ENCODE data around the gene COL10A1. TPM values are rescaled to one million over a fixed set of nuclear protein-coding genes. Genes with fewer than 3 reads are reported as not detected.
"Not testable (repeated sequence)": the region's sequence is repeated elsewhere in the genome, so short reads cannot be mapped to it uniquely, and the experiment has no call there.

The COL10A1 gene
- total RNA-seq, 1 experiment from 2014 or later: not detected

DNA sequence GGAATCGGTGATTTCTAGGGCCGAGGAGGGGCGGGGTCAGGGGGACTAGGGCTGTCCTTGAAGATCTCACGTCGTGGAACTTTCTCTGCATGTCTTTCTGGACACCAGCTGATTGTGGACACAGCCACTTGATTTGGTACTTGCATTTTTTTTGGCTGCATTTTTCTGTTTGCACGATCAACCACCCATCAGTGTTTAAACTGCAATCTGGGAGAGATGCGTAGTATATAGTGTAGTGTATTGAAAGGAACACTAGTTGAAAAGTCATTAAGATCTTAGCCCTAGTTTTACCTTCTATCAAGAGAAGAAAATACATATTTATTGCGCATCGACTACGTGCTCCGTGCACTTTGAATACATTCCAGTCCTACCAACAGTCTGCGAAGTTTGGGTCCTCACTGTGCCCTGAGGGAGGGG, 24.6 kb downstream of the COL10A1 start:
- H3K27ac Mint-ChIP-seq (ENCODE audit: unreplicated experiment): peak overlapping the region; percentile 72
- H3K36me3 Mint-ChIP-seq (ENCODE audit: insufficient read depth, unreplicated experiment): peaks cover 32% of the 10 kb centered on the region
- peak overlapping the region; percentile 92 for H3K4me3 Mint-ChIP-seq (ENCODE audit: low read depth, unreplicated experiment)
- BruUV-seq (replicated peaks): no TSS peak
- no peaks in the 10 kb centered on the region for H3K9me3 Mint-ChIP-seq (ENCODE audit: low read depth, unreplicated experiment)
- no peaks in the 10 kb centered on the region for H3K27me3 Mint-ChIP-seq (ENCODE audit: unreplicated experiment)
- intact Hi-C loops (cut with micrococcal nuclease; ENCODE audit: unreplicated experiment): loop anchor here (1.0 kb wide), 1 partner anchor 90 kb away; no protein-coding TSS in a partner anchor
- TF ChIP-seq, protein P1, sequence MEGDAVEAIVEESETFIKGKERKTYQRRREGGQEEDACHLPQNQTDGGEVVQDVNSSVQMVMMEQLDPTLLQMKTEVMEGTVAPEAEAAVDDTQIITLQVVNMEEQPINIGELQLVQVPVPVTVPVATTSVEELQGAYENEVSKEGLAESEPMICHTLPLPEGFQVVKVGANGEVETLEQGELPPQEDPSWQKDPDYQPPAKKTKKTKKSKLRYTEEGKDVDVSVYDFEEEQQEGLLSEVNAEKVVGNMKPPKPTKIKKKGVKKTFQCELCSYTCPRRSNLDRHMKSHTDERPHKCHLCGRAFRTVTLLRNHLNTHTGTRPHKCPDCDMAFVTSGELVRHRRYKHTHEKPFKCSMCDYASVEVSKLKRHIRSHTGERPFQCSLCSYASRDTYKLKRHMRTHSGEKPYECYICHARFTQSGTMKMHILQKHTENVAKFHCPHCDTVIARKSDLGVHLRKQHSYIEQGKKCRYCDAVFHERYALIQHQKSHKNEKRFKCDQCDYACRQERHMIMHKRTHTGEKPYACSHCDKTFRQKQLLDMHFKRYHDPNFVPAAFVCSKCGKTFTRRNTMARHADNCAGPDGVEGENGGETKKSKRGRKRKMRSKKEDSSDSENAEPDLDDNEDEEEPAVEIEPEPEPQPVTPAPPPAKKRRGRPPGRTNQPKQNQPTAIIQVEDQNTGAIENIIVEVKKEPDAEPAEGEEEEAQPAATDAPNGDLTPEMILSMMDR (IDR thresholded peaks at IDR 0.05; ENCODE audit: unreplicated experiment): no peak
- H3K4me1 Mint-ChIP-seq (ENCODE audit: low read depth, unreplicated experiment): peaks cover 65% of the 10 kb centered on the region
- no peak for DNase-seq
- CTCF ChIA-PET: interaction anchor here (0.6 to 2.2 kb wide), 3 partner anchors 11 to 1429 kb away, joined by 3 to 21 read pairs (median 3); no protein-coding TSS in a partner anchor

DNA sequence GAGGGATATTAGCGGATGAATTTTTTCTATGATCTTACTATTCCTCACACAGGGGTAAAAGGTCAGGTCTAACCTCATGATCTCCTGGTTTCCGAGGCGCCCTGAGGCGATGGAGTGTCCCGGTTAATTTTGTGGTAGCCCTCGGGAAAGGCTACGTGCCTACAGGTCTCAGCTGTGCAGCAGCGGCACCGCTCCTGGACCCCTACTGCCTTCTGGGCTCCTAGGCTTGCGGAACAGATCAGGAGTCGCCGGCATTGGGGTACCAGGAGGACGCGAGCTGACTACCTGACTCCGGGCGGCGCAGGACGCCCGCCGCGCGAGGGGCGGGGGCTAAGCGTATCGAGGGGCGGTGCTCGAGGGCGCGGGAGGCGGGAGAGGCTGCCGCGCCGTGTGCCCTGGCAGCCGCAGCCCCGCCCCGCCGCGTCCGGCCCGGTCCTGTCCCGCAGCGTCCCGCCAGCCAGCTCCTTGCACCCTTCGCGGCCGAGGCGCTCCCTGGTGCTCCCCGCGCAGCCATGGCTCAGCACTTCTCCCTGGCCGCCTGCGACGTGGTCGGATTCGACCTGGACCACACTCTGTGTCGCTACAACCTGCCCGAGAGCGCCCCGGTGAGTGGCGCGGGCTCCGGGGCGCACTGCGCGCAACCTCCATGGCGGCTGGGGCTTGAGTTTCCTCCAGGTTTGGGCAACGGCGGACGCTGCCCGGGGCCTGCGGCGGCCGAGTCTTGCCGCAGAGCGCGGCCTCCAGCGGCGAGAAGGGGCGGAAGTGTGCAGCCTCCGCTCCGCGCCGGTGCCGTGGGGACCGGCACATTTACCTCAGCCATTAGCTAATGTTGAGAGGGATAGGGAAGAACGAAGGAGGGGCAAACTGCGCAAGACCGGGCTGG, 25.3 kb downstream of the COL10A1 start, which contains the start of gene NT5DC1:
Gene NT5DC1, plus strand, starts transcription at position 435 of the 883 bp plus-strand sequence. Its CDS starts 78 bp downstream, at position 513.
- Mint-ChIP-seq H3K9me3 (ENCODE audit: low read depth, unreplicated experiment) (peaks cover 4% of the 10 kb centered on the region), H3K4me3 (ENCODE audit: low read depth, unreplicated experiment) (peak within 1 kb of the TSS; percentile 92), H3K4me1 (ENCODE audit: low read depth, unreplicated experiment) (peaks cover 59% of the 10 kb centered on the region), H3K36me3 (ENCODE audit: insufficient read depth, unreplicated experiment) (peaks cover 32% of the 10 kb centered on the region), H3K27ac (ENCODE audit: unreplicated experiment) (peak within 1 kb of the TSS; percentile 72), H3K27me3 (ENCODE audit: unreplicated experiment) (no peaks in the 10 kb centered on the region)
- intact Hi-C loops (cut with micrococcal nuclease; ENCODE audit: unreplicated experiment): loop anchor here (1.0 kb wide), 1 partner anchor 89 kb away; no protein-coding TSS in a partner anchor
- TF ChIP-seq, protein P1 (IDR thresholded peaks at IDR 0.05; ENCODE audit: unreplicated experiment): peak; percentile 26
- peak; percentile 91 for DNase-seq
- CTCF ChIA-PET: interaction anchor here (0.6 to 2.2 kb wide), 6 partner anchors 11 to 1429 kb away, joined by 3 to 21 read pairs (median 4); partner anchors contain the start of gene FRK
- BruUV-seq (replicated peaks): no TSS peak

DNA sequence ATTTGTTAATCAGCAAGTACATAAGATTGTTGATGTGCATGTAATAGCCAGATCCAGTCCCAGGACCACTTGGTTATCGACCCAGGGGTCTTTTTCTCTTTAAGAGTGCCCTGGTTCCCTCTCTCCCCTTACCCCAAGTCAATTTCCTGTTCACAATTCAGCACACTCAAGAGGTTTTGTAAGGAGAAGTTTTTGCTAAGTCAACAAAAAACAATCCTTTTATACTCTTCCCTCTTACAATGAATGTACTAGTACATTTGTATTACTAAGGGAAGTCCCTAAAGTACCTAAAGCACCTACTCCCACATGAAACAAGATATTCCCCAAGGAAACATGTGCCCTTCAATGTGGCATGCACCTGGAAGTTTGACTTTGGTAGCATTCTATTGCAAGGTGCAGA, 26.9 kb downstream of the COL10A1 start:
- TF ChIP-seq, protein P1 (IDR thresholded peaks at IDR 0.05; ENCODE audit: unreplicated experiment): no peak
- Mint-ChIP-seq H3K27ac (ENCODE audit: unreplicated experiment) (no peak overlapping the region), H3K36me3 (ENCODE audit: insufficient read depth, unreplicated experiment) (peaks cover 32% of the 10 kb centered on the region), H3K4me1 (ENCODE audit: low read depth, unreplicated experiment) (peaks cover 42% of the 10 kb centered on the region), H3K27me3 (ENCODE audit: unreplicated experiment) (no peaks in the 10 kb centered on the region), H3K9me3 (ENCODE audit: low read depth, unreplicated experiment) (peaks cover 8% of the 10 kb centered on the region), H3K4me3 (ENCODE audit: low read depth, unreplicated experiment) (no peak overlapping the region)
- no peak for DNase-seq
- BruUV-seq (replicated peaks): no TSS peak
- CTCF ChIA-PET: interaction anchor here (1.0 kb wide), 1 partner anchor 38 kb away, joined by 3 read pairs; the partner anchor contains the start of gene FRK
- intact Hi-C loops (cut with micrococcal nuclease; ENCODE audit: unreplicated experiment): loop anchor here (2.0 kb wide), 1 partner anchor 38 kb away; the partner anchor contains the start of gene FRK

DNA sequence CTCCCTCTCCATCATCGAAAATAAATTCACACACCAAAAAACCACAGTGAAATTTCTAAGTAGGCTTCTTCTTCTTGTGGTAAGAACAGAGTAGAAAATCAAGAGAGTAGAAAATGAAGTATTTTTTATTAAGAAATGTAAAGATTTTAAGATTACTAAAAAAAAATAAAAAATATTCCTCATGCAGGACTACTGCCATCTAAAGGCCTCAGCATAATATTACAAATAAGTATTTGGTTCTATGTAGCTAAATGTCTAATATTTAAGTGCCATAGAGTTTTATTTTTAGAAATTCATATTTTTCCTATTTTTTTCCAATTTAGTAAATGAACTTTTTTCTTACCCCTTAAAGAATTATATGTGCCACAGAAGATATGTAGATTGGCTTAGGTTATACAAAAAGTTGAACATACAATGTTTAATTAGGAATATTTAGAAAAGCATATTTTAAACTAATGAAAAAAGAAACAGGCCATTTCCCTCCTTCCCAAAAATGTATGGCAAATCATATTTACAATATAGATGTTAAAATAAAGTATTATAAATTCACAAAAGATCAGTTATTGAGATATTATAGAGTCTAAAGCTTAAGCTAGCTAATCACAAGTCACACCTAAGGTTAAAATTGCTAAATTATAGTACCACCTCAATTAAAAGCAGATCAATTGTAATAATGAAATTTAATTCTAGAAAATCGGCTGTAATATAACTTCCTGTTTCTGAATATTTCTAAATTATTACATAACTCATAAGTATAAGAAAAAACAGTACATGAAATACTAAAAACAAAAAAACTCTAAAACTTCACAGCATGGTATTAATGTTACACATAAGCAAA, 28.7 kb downstream of the COL10A1 start:
- CTCF ChIA-PET: interaction anchor here (0.9 to 3.0 kb wide), 7 partner anchors 10 to 88 kb away, joined by 3 to 18 read pairs (median 4); partner anchors contain the start of gene FRK
- intact Hi-C loops (cut with micrococcal nuclease; ENCODE audit: unreplicated experiment): no loop called here
- peaks cover 23% of the 10 kb centered on the region for H3K36me3 Mint-ChIP-seq (ENCODE audit: insufficient read depth, unreplicated experiment)
- H3K27me3 Mint-ChIP-seq (ENCODE audit: unreplicated experiment): no peaks in the 10 kb centered on the region
- no peak for DNase-seq
- peaks cover 8% of the 10 kb centered on the region for H3K9me3 Mint-ChIP-seq (ENCODE audit: low read depth, unreplicated experiment)
- BruUV-seq (replicated peaks): no TSS peak
- H3K27ac Mint-ChIP-seq (ENCODE audit: unreplicated experiment): no peak overlapping the region
- no peak overlapping the region for H3K4me3 Mint-ChIP-seq (ENCODE audit: low read depth, unreplicated experiment)
- TF ChIP-seq, protein P1 (IDR thresholded peaks at IDR 0.05; ENCODE audit: unreplicated experiment): peak; percentile 34
- H3K4me1 Mint-ChIP-seq (ENCODE audit: low read depth, unreplicated experiment): peaks cover 24% of the 10 kb centered on the region

DNA sequence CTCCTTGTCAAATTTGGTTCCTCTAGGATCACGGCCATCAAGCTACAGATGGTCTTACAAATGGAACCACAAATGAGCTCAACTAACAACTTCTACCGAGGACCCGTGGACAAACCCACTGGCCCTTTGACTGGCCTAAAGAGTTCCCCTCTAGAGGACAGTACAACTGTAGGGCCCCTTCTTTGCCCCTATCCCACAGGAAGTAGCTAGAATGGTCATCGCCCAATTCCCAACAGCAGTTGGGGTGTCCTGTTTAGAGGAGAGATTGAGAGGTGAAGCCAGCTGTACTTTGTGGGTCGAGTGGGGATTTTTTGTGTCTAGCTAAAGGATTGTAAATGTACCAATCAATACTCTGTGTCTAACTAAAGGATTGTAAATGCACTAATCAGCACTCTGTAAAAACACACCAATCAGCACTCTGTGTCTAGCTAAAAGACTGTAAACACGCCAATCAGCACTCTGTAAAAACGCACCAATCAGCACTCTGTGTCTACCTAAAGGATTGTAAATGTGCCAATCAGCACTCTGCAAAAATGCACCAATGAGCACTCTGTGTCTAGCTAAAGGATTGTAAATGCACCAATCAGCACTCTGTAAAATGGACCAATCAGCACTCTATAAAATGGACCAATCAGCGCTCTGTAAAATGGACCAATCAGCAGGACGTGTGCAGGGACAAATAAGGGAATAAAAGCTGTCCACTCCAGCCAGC, 29.7 kb downstream of the COL10A1 start:
- Mint-ChIP-seq H3K4me1 (ENCODE audit: low read depth, unreplicated experiment) (peaks cover 18% of the 10 kb centered on the region), H3K36me3 (ENCODE audit: insufficient read depth, unreplicated experiment) (peaks cover 13% of the 10 kb centered on the region)
- H3K27ac Mint-ChIP-seq (ENCODE audit: unreplicated experiment); H3K27me3 Mint-ChIP-seq (ENCODE audit: unreplicated experiment); BruUV-seq (replicated peaks); H3K9me3 Mint-ChIP-seq (ENCODE audit: low read depth, unreplicated experiment); H3K4me3 Mint-ChIP-seq (ENCODE audit: low read depth, unreplicated experiment); DNase-seq; intact Hi-C loops (cut with micrococcal nuclease; ENCODE audit: unreplicated experiment): not testable (repeated sequence)
- CTCF ChIA-PET: interaction anchor here (1.0 to 3.0 kb wide), 5 partner anchors 9 to 87 kb away, joined by 3 to 18 read pairs (median 5); partner anchors contain the start of gene FRK
